Measurements from ENCODE around the gene CHCHD2. TPM values are rescaled to one million over a fixed set of nuclear protein-coding genes. Genes with fewer than 3 reads are reported as not detected.
"Not testable (repeated sequence)": the region's sequence is repeated elsewhere in the genome, so short reads cannot be mapped to it uniquely, and the experiment has no call there.

CHCHD2 gene
- 405 and 471 TPM in 2 replicates for total RNA-seq (2014; rRNA removed; shearing (Covaris generic); ENCODE audit: low replicate concordance)

- Histone ChIP-seq H3K27ac (ENCODE audit: low read length) (peak within 1 kb of the TSS; percentile 50), H3K9me2 (replicated peaks; ENCODE audit: insufficient read depth, low read length) (no peaks in the 10 kb centered on the region; the same call in 1 of the 2 replicates), H3K36me3 (ENCODE audit: insufficient read depth, low read length) (peaks cover 25% of the 10 kb centered on the region), H3K4me1 (ENCODE audit: low read length) (peaks cover 14% of the 10 kb centered on the region), H3K4me2 (ENCODE audit: low read depth, low read length, poor library complexity, severe bottlenecking) (peak within 1 kb of the TSS; percentile 75), H2AFZ (ENCODE audit: low read length) (no peak within 1 kb of the TSS), H3K79me2 (ENCODE audit: low read length) (peaks cover 29% of the 10 kb centered on the region), H3K9me3 (ENCODE audit: low read length) (no peaks in the 10 kb centered on the region), H3K27me3 (ENCODE audit: low read length) (no peaks in the 10 kb centered on the region), H4K20me1 (ENCODE audit: insufficient read depth, low read depth, low read length) (peaks cover 21% of the 10 kb centered on the region; the same call in 1 of the 2 replicates), H3K9ac (ENCODE audit: low read length) (peak within 1 kb of the TSS; percentile 85), H3K4me3 (ENCODE audit: low read length) (peak within 1 kb of the TSS; percentile 84)
- peak; percentile 99 for DNase-seq
These were observed at the start of gene CHCHD2 for GRCh38 chr7:56106108-56107073. Gene CHCHD2 (minus strand): TSS chr7:56106476. CDS start chr7:56106413, 63 bp downstream.

DNA sequence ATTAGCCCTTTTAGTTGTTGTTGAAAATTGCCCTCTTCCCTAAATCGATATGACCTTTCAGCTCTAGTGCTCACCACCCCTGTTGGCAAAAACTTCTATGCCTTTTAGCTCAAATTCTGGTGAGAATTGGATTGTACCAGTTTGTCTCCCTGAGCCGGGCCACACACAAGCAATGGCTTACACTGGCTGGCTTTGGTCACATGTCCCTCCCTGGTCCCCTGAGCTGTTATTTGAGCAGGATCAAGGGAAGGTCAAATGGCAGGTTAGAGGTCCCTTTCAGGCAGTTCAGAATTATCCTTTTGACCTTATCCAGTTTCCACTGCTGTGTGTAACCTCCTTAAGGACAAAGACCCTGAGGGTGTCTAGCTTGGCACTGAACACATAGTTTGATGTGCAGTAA is 24.8 kb upstream of the CHCHD2 start:
- not testable (repeated sequence) for H3K9me2 ChIP-seq (replicated peaks; ENCODE audit: insufficient read depth, low read length); H3K36me3 ChIP-seq (ENCODE audit: insufficient read depth, low read length); H3K27ac ChIP-seq (ENCODE audit: low read length); H2AFZ ChIP-seq (ENCODE audit: low read length); H3K4me1 ChIP-seq (ENCODE audit: low read length); DNase-seq; H3K9ac ChIP-seq (ENCODE audit: low read length); H3K4me3 ChIP-seq (ENCODE audit: low read length); H3K79me2 ChIP-seq (ENCODE audit: low read length); H3K27me3 ChIP-seq (ENCODE audit: low read length); H3K9me3 ChIP-seq (ENCODE audit: low read length); H4K20me1 ChIP-seq (ENCODE audit: insufficient read depth, low read depth, low read length); H3K4me2 ChIP-seq (ENCODE audit: low read depth, low read length, poor library complexity, severe bottlenecking)

GRCh38 chr7:56127241-56127975 is 21.1 kb upstream of the CHCHD2 start:
- H2AFZ ChIP-seq (ENCODE audit: low read length): no peak overlapping the region
- no peaks in the 10 kb centered on the region for H3K79me2 ChIP-seq (ENCODE audit: low read length)
- no peaks in the 10 kb centered on the region for H3K27me3 ChIP-seq (ENCODE audit: low read length)
- no peaks in the 10 kb centered on the region for H3K4me1 ChIP-seq (ENCODE audit: low read length)
- H3K4me2 ChIP-seq (ENCODE audit: low read depth, low read length, poor library complexity, severe bottlenecking): no peak overlapping the region
- H3K4me3 ChIP-seq (ENCODE audit: low read length): no peak overlapping the region
- H3K27ac ChIP-seq (ENCODE audit: low read length): no peak overlapping the region
- H3K9ac ChIP-seq (ENCODE audit: low read length): no peak overlapping the region
- H4K20me1 ChIP-seq (ENCODE audit: insufficient read depth, low read depth, low read length): no peaks in the 10 kb centered on the region
- no peaks in the 10 kb centered on the region for H3K36me3 ChIP-seq (ENCODE audit: insufficient read depth, low read length)
- no peaks in the 10 kb centered on the region for H3K9me2 ChIP-seq (replicated peaks; ENCODE audit: insufficient read depth, low read length)
- no peaks in the 10 kb centered on the region for H3K9me3 ChIP-seq (ENCODE audit: low read length)
- peak; percentile 41 for DNase-seq

DNA sequence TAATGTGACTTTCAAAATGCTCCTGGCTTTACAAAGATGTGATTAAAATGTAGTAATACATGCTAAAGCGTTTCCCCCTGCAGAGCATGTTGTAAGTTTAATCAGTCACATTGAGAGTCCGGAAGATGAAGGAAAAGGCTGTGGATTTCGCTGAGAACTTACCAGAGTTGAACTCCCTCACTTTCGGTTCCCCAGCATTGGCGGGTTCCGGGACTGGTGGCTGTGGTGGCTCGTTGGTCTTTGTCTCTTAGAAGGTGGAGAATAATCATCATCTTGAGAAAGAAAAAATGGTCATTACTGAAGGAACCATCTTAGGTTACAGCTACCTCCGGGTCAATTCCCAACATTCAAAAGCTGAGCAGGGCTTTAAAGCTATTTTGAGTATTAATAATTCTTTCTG is 19.6 kb upstream of the CHCHD2 start:
- no peak overlapping the region for H3K27ac ChIP-seq (ENCODE audit: low read length)
- H3K9ac ChIP-seq (ENCODE audit: low read length): no peak overlapping the region
- H3K9me3 ChIP-seq (ENCODE audit: low read length): no peaks in the 10 kb centered on the region
- H3K27me3 ChIP-seq (ENCODE audit: low read length): no peaks in the 10 kb centered on the region
- H3K4me2 ChIP-seq (ENCODE audit: low read depth, low read length, poor library complexity, severe bottlenecking): no peak overlapping the region
- H3K4me3 ChIP-seq (ENCODE audit: low read length): no peak overlapping the region
- H3K36me3 ChIP-seq (ENCODE audit: insufficient read depth, low read length): no peaks in the 10 kb centered on the region
- H3K4me1 ChIP-seq (ENCODE audit: low read length): no peaks in the 10 kb centered on the region
- DNase-seq: no peak
- no peaks in the 10 kb centered on the region for H4K20me1 ChIP-seq (ENCODE audit: insufficient read depth, low read depth, low read length)
- no peak overlapping the region for H2AFZ ChIP-seq (ENCODE audit: low read length)
- no peaks in the 10 kb centered on the region for H3K9me2 ChIP-seq (replicated peaks; ENCODE audit: insufficient read depth, low read length)
- H3K79me2 ChIP-seq (ENCODE audit: low read length): no peaks in the 10 kb centered on the region

DNA sequence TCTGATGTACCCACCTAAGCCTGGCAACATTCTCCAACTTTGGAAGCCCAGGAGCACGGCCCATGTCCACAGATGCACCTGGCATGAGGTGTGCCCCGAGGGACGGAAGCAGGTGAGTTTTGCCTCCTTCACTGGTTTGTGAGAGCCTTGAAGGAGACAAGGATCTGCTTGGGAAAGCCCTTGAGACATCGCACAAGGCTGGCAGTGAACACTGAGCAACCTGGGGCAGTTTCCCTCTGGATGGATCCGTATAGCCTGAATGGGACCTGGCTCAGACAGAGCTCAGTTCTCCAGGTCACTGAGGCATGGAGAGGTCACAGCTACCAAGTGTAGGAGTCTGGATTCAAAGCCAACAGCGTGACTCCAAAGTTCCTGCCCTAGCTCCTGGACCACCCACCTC is 18.7 kb upstream of the CHCHD2 start:
- no peaks in the 10 kb centered on the region for H4K20me1 ChIP-seq (ENCODE audit: insufficient read depth, low read depth, low read length)
- H3K4me1 ChIP-seq (ENCODE audit: low read length): no peaks in the 10 kb centered on the region
- no peak for DNase-seq
- H3K9ac ChIP-seq (ENCODE audit: low read length): no peak overlapping the region
- no peak overlapping the region for H3K4me3 ChIP-seq (ENCODE audit: low read length)
- no peak overlapping the region for H2AFZ ChIP-seq (ENCODE audit: low read length)
- H3K79me2 ChIP-seq (ENCODE audit: low read length): no peaks in the 10 kb centered on the region
- H3K9me2 ChIP-seq (replicated peaks; ENCODE audit: insufficient read depth, low read length): no peaks in the 10 kb centered on the region
- H3K9me3 ChIP-seq (ENCODE audit: low read length): no peaks in the 10 kb centered on the region
- H3K27me3 ChIP-seq (ENCODE audit: low read length): no peaks in the 10 kb centered on the region
- H3K27ac ChIP-seq (ENCODE audit: low read length): no peak overlapping the region
- no peak overlapping the region for H3K4me2 ChIP-seq (ENCODE audit: low read depth, low read length, poor library complexity, severe bottlenecking)
- no peaks in the 10 kb centered on the region for H3K36me3 ChIP-seq (ENCODE audit: insufficient read depth, low read length)

GRCh38 chr7:56121440-56121839 is 15.2 kb upstream of the CHCHD2 start:
- Histone ChIP-seq H3K79me2 (ENCODE audit: low read length) (no peaks in the 10 kb centered on the region), H3K27ac (ENCODE audit: low read length) (no peak overlapping the region)
- no peak for DNase-seq

DNA sequence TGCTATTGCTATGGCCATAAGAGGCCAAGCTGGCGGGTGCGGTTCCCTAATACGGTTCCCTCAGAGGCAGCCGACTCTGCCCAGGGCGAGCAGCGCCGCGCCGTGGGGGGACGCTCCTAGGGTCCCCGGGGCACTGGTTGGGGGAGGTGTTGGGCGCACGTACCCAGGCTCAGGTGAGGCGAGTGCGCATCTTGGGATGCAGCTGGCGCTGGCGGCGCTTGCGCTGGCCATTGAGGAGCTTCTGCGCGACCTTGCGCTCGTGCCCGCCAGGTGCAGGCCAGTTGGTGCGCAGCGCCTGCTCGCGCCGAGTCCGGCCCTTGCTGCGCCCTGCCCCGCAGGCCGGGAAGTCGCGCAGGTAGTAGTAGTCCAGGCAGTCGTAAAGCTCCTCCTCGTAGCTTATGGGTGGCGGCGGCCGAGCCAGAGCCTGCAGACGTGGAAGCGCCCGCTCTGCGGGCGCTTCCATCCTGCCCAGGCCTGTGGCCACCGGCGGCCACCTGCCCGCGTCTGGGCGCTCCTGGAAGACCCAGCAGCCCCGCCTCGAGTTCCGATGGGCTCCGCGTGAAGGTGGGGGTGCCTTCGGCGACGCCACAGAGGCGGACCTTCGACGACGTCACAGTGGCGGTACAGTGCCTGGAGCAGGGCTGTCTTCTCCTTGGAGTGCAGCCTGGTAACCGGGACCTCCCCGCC is 9.7 kb upstream of the CHCHD2 start, which contains the start of gene NUPR2:
Gene NUPR2 (minus strand): TSS at position 566 of the 687 bp plus-strand sequence. CDS start 103 bp downstream, at position 463.
- no peaks in the 10 kb centered on the region for H3K4me1 ChIP-seq (ENCODE audit: low read length)
- H3K9me3 ChIP-seq (ENCODE audit: low read length): no peaks in the 10 kb centered on the region
- no peaks in the 10 kb centered on the region for H3K27me3 ChIP-seq (ENCODE audit: low read length)
- no peaks in the 10 kb centered on the region for H4K20me1 ChIP-seq (ENCODE audit: insufficient read depth, low read depth, low read length)
- no peaks in the 10 kb centered on the region for H3K9me2 ChIP-seq (replicated peaks; ENCODE audit: insufficient read depth, low read length)
- H3K4me2 ChIP-seq (ENCODE audit: low read depth, low read length, poor library complexity, severe bottlenecking): no peak within 1 kb of the TSS
- no peak for DNase-seq
- H3K27ac ChIP-seq (ENCODE audit: low read length): no peak within 1 kb of the TSS
- H2AFZ ChIP-seq (ENCODE audit: low read length): no peak within 1 kb of the TSS
- no peak within 1 kb of the TSS for H3K9ac ChIP-seq (ENCODE audit: low read length)
- no peaks in the 10 kb centered on the region for H3K79me2 ChIP-seq (ENCODE audit: low read length)
- no peak within 1 kb of the TSS for H3K4me3 ChIP-seq (ENCODE audit: low read length)
- no peaks in the 10 kb centered on the region for H3K36me3 ChIP-seq (ENCODE audit: insufficient read depth, low read length)

More at GRCh38 chr7:56121440-56121839, 15.2 kb upstream of the CHCHD2 start:
- Histone ChIP-seq H3K36me3 (ENCODE audit: insufficient read depth, low read length) (no peaks in the 10 kb centered on the region), H3K9me3 (ENCODE audit: low read length) (no peaks in the 10 kb centered on the region), H4K20me1 (ENCODE audit: insufficient read depth, low read depth, low read length) (no peaks in the 10 kb centered on the region), H3K4me2 (ENCODE audit: low read depth, low read length, poor library complexity, severe bottlenecking) (no peak overlapping the region), H2AFZ (ENCODE audit: low read length) (no peak overlapping the region), H3K9ac (ENCODE audit: low read length) (no peak overlapping the region), H3K4me3 (ENCODE audit: low read length) (no peak overlapping the region), H3K9me2 (replicated peaks; ENCODE audit: insufficient read depth, low read length) (no peaks in the 10 kb centered on the region), H3K4me1 (ENCODE audit: low read length) (no peaks in the 10 kb centered on the region), H3K27me3 (ENCODE audit: low read length) (no peaks in the 10 kb centered on the region)
